ENCODE measurements around the gene CAPZA1. TPM values are rescaled to one million over a fixed set of nuclear protein-coding genes. Genes with fewer than 3 reads are reported as not detected.

CAPZA1 gene
- total and polyA plus RNA-seq, 2 of the 8 experiments (the other 6 are each of a cell fraction or from before 2014, with no cell fraction given): 48.9 to 107 TPM

DNA sequence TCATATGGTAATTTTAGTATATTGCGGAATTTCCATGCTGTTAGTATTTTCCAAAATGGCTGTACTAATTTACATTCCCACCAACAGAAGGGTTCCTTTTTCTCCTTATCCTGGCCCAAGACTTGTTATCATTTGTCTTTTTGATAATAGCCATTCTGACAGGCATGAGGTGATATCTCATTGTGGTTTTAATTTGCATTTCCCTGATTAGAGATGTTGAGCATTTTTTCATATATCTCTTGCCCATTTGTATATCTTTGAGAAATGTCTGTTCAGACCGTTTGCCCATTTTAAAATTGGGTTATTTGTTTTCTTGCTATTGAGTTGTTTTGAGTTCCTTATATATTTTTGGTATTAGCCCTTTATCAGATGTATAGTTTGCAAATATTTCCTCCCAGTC is 14.0 kb downstream of the CAPZA1 start:
- no peak overlapping the region for H2BK5ac ChIP-seq (ENCODE audit: low read depth, low read length)
- no peaks in the 10 kb centered on the region for H3K36me3 ChIP-seq (ENCODE audit: control insufficient read depth in 2 of 4, insufficient read depth in 4 of 4, low read length in 3 of 4)
- no peak for TF ChIP-seq GABPA (IDR thresholded peaks at IDR 0.05; ENCODE audit: borderline replicate concordance, insufficient read depth, low read length)
- TF ChIP-seq SIX5 (IDR thresholded peaks at IDR 0.05; ENCODE audit: low read depth, low read length): no peak
- TF ChIP-seq CBX8 (IDR thresholded peaks at IDR 0.05; ENCODE audit: borderline replicate concordance, low read depth, low read length): no peak
- no peak for TF ChIP-seq SUZ12 (IDR thresholded peaks at IDR 0.05; ENCODE audit: low read length)
- no peak for TF ChIP-seq PHF8 (conservative IDR thresholded peaks at IDR 0.05; ENCODE audit: low read depth, low read length)
- no peak for TF ChIP-seq TEAD4 (IDR thresholded peaks at IDR 0.05; ENCODE audit: low read depth, low read length)
- no peak for TF ChIP-seq ZNF274 (IDR thresholded peaks at IDR 0.05; ENCODE audit: borderline replicate concordance, extremely low read depth, low read length)
- no peak for TF ChIP-seq TCF12 (IDR thresholded peaks at IDR 0.05; ENCODE audit: low read depth, low read length)
- H3K79me1 ChIP-seq (ENCODE audit: low read depth, low read length): no peaks in the 10 kb centered on the region
- H2BK12ac ChIP-seq (ENCODE audit: low read depth, low read length): no peak overlapping the region
- no peak overlapping the region for H4K5ac ChIP-seq (ENCODE audit: insufficient read length, low read depth, low read length)
- H3K27me3 ChIP-seq (replicated peaks in 1 of 4; ENCODE audit: control insufficient read depth in 3 of 4, extremely low read depth in 1 of 4, insufficient read depth in 3 of 4, low read length in 3 of 4): no peaks in the 10 kb centered on the region
- H2BK20ac ChIP-seq (ENCODE audit: low read length): no peak overlapping the region
- H3K4me2 ChIP-seq (ENCODE audit: insufficient read depth in 1 of 2, low read depth in 2 of 2, low read length in 2 of 2): no peak overlapping the region
- no peak overlapping the region for H3K23ac ChIP-seq (ENCODE audit: insufficient read length)
- H3K9ac ChIP-seq (replicated peaks in 1 of 4; ENCODE audit: extremely low read depth in 1 of 4, low read depth in 3 of 4, low read length in 3 of 4): no peak overlapping the region
- ChIA-PET POLR2A (ENCODE audit: partially characterized antibody) (interaction anchor here (0.6 to 0.8 kb wide), 2 partner anchors 10 to 14 kb away, joined by 3 read pairs; partner anchors contain the start of gene CAPZA1), CTCF (ENCODE audit: partially characterized antibody) (interaction anchor here (0.6 to 1.0 kb wide), 2 partner anchors 19 to 582 kb away, joined by 3 read pairs; no protein-coding TSS in a partner anchor)
- DNase-seq (ENCODE audit: low read depth in 1 of 2, low spot score in 2 of 2) (no peak), FAIRE-seq (no peak)
- no peak overlapping the region for H2AFZ ChIP-seq (ENCODE audit: low read length)
- H3K4me1 ChIP-seq (replicated peaks in 1 of 4; ENCODE audit: control insufficient read depth in 3 of 4, insufficient read depth in 4 of 4, low read length in 3 of 4): no peaks in the 10 kb centered on the region
- H2AK5ac ChIP-seq (ENCODE audit: low read depth, low read length): no peak overlapping the region
- no peak overlapping the region for H3K4ac ChIP-seq (replicated peaks; ENCODE audit: insufficient read length, low read depth, low read length)
- no peak overlapping the region for H2BK15ac ChIP-seq (ENCODE audit: low read length)
- 97% methylated on average over 2 of the region's 2 CpGs; no CpG with 5 or more reads in 1 of the 2 experiments for WGBS, 2 experiments (ENCODE audit: extremely low coverage in 1 of 2, insufficient coverage in 1 of 2, insufficient read length in 1 of 2, insufficient replicate concordance in 2 of 2, low coverage in 1 of 2, low lambda C conversion rate in 2 of 2, missing lambda C conversion rate in 1 of 2)
- no peak overlapping the region for H3K4me3 ChIP-seq (ENCODE audit: extremely low read depth in 1 of 4, insufficient read depth in 2 of 4, low read depth in 3 of 4, low read length in 4 of 4)
- H3K18ac ChIP-seq (ENCODE audit: extremely low read depth, low read length): no peak overlapping the region
- H4K8ac ChIP-seq (ENCODE audit: extremely low read depth, insufficient read depth, low read length): no peak overlapping the region
- H2BK120ac ChIP-seq (replicated peaks; ENCODE audit: low read depth, low read length): no peak overlapping the region
- no peak overlapping the region for H3K56ac ChIP-seq (replicated peaks; ENCODE audit: insufficient read length, low read depth, low read length)
- H3K14ac ChIP-seq (ENCODE audit: insufficient read length): no peak overlapping the region
- no peaks in the 10 kb centered on the region for H3K9me3 ChIP-seq (ENCODE audit: insufficient read depth in 2 of 2, low read depth in 1 of 2, low read length in 1 of 2)
- peaks cover 7 to 17% of the 10 kb centered on the region in 2 experiments for H4K20me1 ChIP-seq (replicated peaks in 1 of 2; ENCODE audit: control insufficient read depth in 1 of 2, insufficient read depth in 2 of 2, low read length in 2 of 2)
- no peak overlapping the region for H3K27ac ChIP-seq (ENCODE audit: low read depth, low read length)
- H3K23me2 ChIP-seq (ENCODE audit: low read depth, low read length): no peaks in the 10 kb centered on the region
- no peak overlapping the region for H4K91ac ChIP-seq (replicated peaks; ENCODE audit: insufficient read length, low read length)
- H3K79me2 ChIP-seq (ENCODE audit: control insufficient read depth in 1 of 2, insufficient read depth in 2 of 2, low read length in 2 of 2): peaks cover 21 to 96% of the 10 kb centered on the region in 2 experiments
